GM12878 (cell line): Measurements from ENCODE around the gene RPS6KA5. TPM values are rescaled to one million over a fixed set of nuclear protein-coding genes. Genes with fewer than 3 reads are reported as not detected.

Experiments used
- ATAC-seq: fragments of 200-7000 bp; cut with Tn5 transposase; 3 replicates; pipeline ENCODE4 v1.9.1; 2020; ENCODE audit warnings: mild to moderate bottlenecking, moderate library complexity
- BruUV-seq: library from RNA; stranded (reverse); fragments of 400-500 nt; replicated peaks from 2 replicates; lab custom pipeline; 2021; lab: Mats Ljungman, UMichigan
- CTCF ChIA-PET: fragments of 300-600 bp; sonication (Branson Sonifier 250); formaldehyde crosslinking; extraction: SDS; loops from one replicate; lab custom pipeline; 2021; ENCODE audit warnings: inconsistent platforms; lab: Yijun Ruan, JAX
- POLR2A ChIA-PET: fragments of 350-600 bp; formaldehyde crosslinking; extraction: SDS; loops from one replicate; lab custom pipeline; 2021; ENCODE audit warnings: inconsistent platforms; lab: Charles Lee
- RAD21 ChIA-PET: fragments of 300-600 bp; sonication (Branson Sonifier 250); formaldehyde crosslinking; loops from one replicate; lab custom pipeline; 2023; ENCODE audit warnings: antibody characterized with exemption; ENCODE audit not compliant: unreplicated experiment; lab: Charles Lee
- SMC1A ChIA-PET: fragments of 300-600 bp; sonication (Branson Sonifier 250); formaldehyde crosslinking; loops from one replicate; lab custom pipeline; 2023; ENCODE audit not compliant: unreplicated experiment, uncharacterized antibody; lab: Charles Lee
- DNase-seq: peaks from one replicate; pipeline ENCODE4 v3.0.0-alpha.2; 2011; ENCODE audit warnings: low read depth, low spot score
- FAIRE-seq: peaks from 3 replicates; lab custom pipeline; 2011; peaks lifted over from hg19 to GRCh38; lab: Jason Lieb, UNC
- H2AFZ ChIP-seq: 2 replicates; pipeline ENCODE4 v1.6.0; 2011; ENCODE audit warnings: low read depth, low read length, control low read depth; ENCODE audit not compliant: control insufficient read depth
- H3K27ac ChIP-seq: 2 replicates; pipeline ENCODE4 v1.5.1; 2011; ENCODE audit warnings: control low read depth; ENCODE audit not compliant: control insufficient read depth, insufficient read depth
- H3K27me3 ChIP-seq, 2 experiments: replicated peaks in 1 of 2; 2 replicates each; pipeline versions ENCODE4 v1.6.0 to v1.6.1; 2011; ENCODE audit warnings: low read length in 1 of 2; ENCODE audit not compliant: control insufficient read depth in 2 of 2, insufficient read depth in 2 of 2
- H3K36me3 ChIP-seq, 2 experiments: 2 replicates each; pipeline ENCODE4 v1.5.1; 2011; ENCODE audit warnings: low read length in 1 of 2; ENCODE audit not compliant: control insufficient read depth in 2 of 2, insufficient read depth in 2 of 2
- H3K4me1 ChIP-seq: 2 replicates; pipeline ENCODE4 v1.6.1; 2011; ENCODE audit warnings: mild to moderate bottlenecking, low read length, moderate library complexity, mixed read lengths; ENCODE audit not compliant: control insufficient read depth, insufficient read depth
- H3K4me2 ChIP-seq: 2 replicates; pipeline ENCODE4 v1.6.0; 2011; ENCODE audit warnings: control low read depth; ENCODE audit not compliant: control insufficient read depth, insufficient read depth
- H3K4me3 ChIP-seq: fragments of 200-600 bp; sonication (generic); 2 replicates; pipeline ENCODE4 v1.5.1; 2016
- H3K79me2 ChIP-seq: 2 replicates; pipeline ENCODE4 v1.6.0; 2011; ENCODE audit warnings: low read length; ENCODE audit not compliant: control insufficient read depth, insufficient read depth
- H3K9ac ChIP-seq: 2 replicates; pipeline ENCODE4 v1.8.0; 2011; ENCODE audit warnings: low read length, control low read depth, mixed read lengths; ENCODE audit not compliant: control insufficient read depth, insufficient read depth
- H3K9me3 ChIP-seq: replicated peaks from 3 replicates; pipeline ENCODE4 v1.5.1; 2011; ENCODE audit warnings: mild to moderate bottlenecking, low read length; ENCODE audit not compliant: control insufficient read depth, insufficient read depth
- H4K20me1 ChIP-seq: 2 replicates; pipeline ENCODE4 v1.6.0; 2011; ENCODE audit not compliant: control insufficient read depth, insufficient read depth
- EED ChIP-seq: sonication (generic); IDR thresholded peaks from 2 replicates; pipeline ENCODE4 v1.6.1; 2016; ENCODE audit warnings: antibody characterized with exemption, low read depth
- LARP7 ChIP-seq: fragments of 450-650 bp; IDR thresholded peaks from 2 replicates; pipeline ENCODE4 v1.6.1; 2017; ENCODE audit warnings: mild to moderate bottlenecking
- RELA ChIP-seq: fragments of 450-650 bp; IDR thresholded peaks from 2 replicates; pipeline ENCODE4 v1.8.0; 2014; ENCODE audit warnings: borderline replicate concordance; ENCODE audit not compliant: partially characterized antibody
- STAT3 ChIP-seq: IDR thresholded peaks from 2 replicates; pipeline ENCODE4 v1.6.1; 2011; ENCODE audit warnings: low read depth, low read length, improper control_type of control experiment
- whole genome bisulfite sequencing: methylation state at CpG from one replicate; pipeline ENCODE4 v1.1.6; 2016; ENCODE audit warnings: low lambda C conversion rate; ENCODE audit not compliant: insufficient replicate concordance, insufficient coverage; ENCODE audit errors: missing lambda C conversion rate; 5-methylcytosine and 5-hydroxymethylcytosine counted together
- in situ Hi-C: fragments of 300-500 bp; cut with MboI; formaldehyde crosslinking; loops from 9 replicates; pipeline ENCODE4 v1.14.3; 2018; ENCODE audit warnings: mixed read lengths
- intact Hi-C: fragments of 100-400 bp; cut with micrococcal nuclease; formaldehyde crosslinking; loops from one replicate; pipeline ENCODE4 v1.14.2; 2022; ENCODE audit not compliant: unreplicated experiment
- polyA plus RNA-seq, 11 experiments: library from polyadenylated mRNA; depleted of rRNA in 4 of 11; unstranded in 6 of 11; stranded (reverse) in 5 of 11; fragments of >200 nt; fragmentation: Nextera tagmentation in 4 of 11; fragmentation: Illumina TruSeq in 1 of 11; extraction: Ambion mirVana in 4 of 11; extraction: Trizol in 1 of 11; gene quantifications; 1 replicate in 1 of 11; 2 replicates in 10 of 11; pipeline versions ENCODE4 v1.2.1 to v1.2.3, GENCODE V29; 2011 to 2016; ENCODE audit warnings: inconsistent platforms in 2 of 11, missing spikeins in 2 of 11, low read depth in 1 of 11
- total RNA-seq, 4 experiments: library from RNA; depleted of rRNA in 3 of 4; stranded (reverse); fragments of >200 nt in 3 of 4; fragmentation: Illumina TruSeq in 1 of 4; extraction: Trizol in 1 of 4; gene quantifications; 2 replicates each; pipeline versions ENCODE4 v1.2.1 to v1.2.3, GENCODE V29; 2013 to 2021
- TF ChIP-seq, protein P1 (sequence below): IDR thresholded peaks from 2 replicates; pipeline ENCODE4 v1.6.1; 2012; ENCODE audit warnings: mild to moderate bottlenecking, low read depth, low read length
- TF ChIP-seq, protein P2 (sequence below): fragments of 450-650 bp; IDR thresholded peaks from 2 replicates; pipeline ENCODE4 v1.6.1; 2016; ENCODE audit warnings: mild to moderate bottlenecking

The RPS6KA5 gene
- total and polyA plus RNA-seq, 10 of the 15 experiments (the other 5 are each of a cell fraction or from before 2014, with no cell fraction given) = 1.4 to 7.0 (median 3.7) TPM

DNA sequence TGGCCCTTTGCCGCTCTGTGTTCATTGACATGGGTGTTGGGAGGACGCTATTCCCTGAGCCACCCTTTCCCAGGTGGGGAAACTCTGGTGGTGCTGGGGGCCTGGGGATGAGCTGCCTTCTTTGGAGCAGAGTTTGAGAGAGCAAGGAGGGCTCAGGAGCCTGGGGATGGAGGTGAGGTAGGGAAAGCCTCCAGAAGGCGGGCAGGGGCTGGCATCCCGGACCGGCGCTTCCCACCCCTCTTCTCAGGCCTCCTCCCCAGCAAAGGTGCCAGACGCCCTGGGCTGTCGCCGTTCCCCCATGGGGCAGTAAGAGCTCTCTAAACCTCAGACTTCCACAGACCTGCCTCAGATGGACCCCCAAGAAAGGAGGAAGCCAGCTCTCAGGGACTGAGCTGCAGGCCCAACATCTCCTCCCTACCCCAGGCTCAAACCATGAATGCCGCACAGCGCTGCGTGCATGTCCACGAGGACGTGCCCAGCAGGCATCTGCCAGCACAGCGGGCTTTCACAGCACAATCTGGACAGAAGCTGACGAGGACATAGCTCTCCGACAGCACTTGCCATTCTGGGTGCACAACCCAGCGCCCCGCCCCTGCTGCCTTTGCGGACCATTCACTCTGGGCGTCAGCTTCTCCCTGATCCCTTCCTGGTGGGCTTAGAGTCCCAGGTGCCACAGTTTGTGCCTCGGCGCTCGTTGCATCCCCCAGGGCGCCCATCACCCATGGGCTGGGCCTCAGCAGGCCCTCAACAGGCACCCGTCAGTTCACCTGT lies 229.3 kb downstream of the RPS6KA5 start:
- Histone ChIP-seq H3K27me3 (no peaks in the 10 kb centered on the region), H3K4me3 (no peak overlapping the region), H3K9ac (no peak overlapping the region), H3K4me1 (peaks cover 12% of the 10 kb centered on the region), H3K36me3 (no peaks in the 10 kb centered on the region), H2AFZ (no peak overlapping the region), H3K27ac (no peak overlapping the region), H3K9me3 (peaks cover 2% of the 10 kb centered on the region; the same call in 2 of the 3 replicates), H4K20me1 (no peaks in the 10 kb centered on the region), H3K4me2 (no peak overlapping the region), H3K79me2 (no peaks in the 10 kb centered on the region)
- no TSS peak for BruUV-seq
- intact Hi-C loops = no loop called here
- 84% methylated on average over 26 of the region's 26 CpGs for WGBS
- in situ Hi-C loops = no loop called here
- ChIA-PET SMC1A (no interaction called here), RAD21 (no interaction called here), POLR2A (no interaction called here), CTCF (no interaction called here)
- FAIRE-seq (no peak), DNase-seq (no peak), ATAC-seq (no peak)
- TF ChIP-seq RELA (no peak), STAT3 (no peak), LARP7 (no peak), EED (no peak)
- TF ChIP-seq, protein P1, sequence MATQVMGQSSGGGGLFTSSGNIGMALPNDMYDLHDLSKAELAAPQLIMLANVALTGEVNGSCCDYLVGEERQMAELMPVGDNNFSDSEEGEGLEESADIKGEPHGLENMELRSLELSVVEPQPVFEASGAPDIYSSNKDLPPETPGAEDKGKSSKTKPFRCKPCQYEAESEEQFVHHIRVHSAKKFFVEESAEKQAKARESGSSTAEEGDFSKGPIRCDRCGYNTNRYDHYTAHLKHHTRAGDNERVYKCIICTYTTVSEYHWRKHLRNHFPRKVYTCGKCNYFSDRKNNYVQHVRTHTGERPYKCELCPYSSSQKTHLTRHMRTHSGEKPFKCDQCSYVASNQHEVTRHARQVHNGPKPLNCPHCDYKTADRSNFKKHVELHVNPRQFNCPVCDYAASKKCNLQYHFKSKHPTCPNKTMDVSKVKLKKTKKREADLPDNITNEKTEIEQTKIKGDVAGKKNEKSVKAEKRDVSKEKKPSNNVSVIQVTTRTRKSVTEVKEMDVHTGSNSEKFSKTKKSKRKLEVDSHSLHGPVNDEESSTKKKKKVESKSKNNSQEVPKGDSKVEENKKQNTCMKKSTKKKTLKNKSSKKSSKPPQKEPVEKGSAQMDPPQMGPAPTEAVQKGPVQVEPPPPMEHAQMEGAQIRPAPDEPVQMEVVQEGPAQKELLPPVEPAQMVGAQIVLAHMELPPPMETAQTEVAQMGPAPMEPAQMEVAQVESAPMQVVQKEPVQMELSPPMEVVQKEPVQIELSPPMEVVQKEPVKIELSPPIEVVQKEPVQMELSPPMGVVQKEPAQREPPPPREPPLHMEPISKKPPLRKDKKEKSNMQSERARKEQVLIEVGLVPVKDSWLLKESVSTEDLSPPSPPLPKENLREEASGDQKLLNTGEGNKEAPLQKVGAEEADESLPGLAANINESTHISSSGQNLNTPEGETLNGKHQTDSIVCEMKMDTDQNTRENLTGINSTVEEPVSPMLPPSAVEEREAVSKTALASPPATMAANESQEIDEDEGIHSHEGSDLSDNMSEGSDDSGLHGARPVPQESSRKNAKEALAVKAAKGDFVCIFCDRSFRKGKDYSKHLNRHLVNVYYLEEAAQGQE = no peak
- TF ChIP-seq, protein P2, sequence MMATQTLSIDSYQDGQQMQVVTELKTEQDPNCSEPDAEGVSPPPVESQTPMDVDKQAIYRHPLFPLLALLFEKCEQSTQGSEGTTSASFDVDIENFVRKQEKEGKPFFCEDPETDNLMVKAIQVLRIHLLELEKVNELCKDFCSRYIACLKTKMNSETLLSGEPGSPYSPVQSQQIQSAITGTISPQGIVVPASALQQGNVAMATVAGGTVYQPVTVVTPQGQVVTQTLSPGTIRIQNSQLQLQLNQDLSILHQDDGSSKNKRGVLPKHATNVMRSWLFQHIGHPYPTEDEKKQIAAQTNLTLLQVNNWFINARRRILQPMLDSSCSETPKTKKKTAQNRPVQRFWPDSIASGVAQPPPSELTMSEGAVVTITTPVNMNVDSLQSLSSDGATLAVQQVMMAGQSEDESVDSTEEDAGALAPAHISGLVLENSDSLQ = no peak
